Omental fat pad (tissue), 4 donors: ENCODE measurements around the gene MLEC. TPM values are rescaled to one million over a fixed set of nuclear protein-coding genes. Genes with fewer than 3 reads are reported as not detected.

Source experiments
- ATAC-seq: fragments of 150-250 bp; one replicate; pipeline ENCODE4 v1.9.1; 2016; ENCODE audit warnings: mild to moderate bottlenecking, moderate library complexity; ENCODE audit not compliant: low FRiP score
- DNase-seq: peaks from one replicate; pipeline ENCODE4 v3.0.0-alpha.2; 2019; ENCODE audit warnings: low spot score
- CTCF ChIP-seq, 3 donors: fragments of 450-650 bp; IDR thresholded peaks; one replicate each; pipeline ENCODE4 v1.5.1; 2016 to 2017; ENCODE audit warnings: antibody characterized with exemption in 3 of 3, mild to moderate bottlenecking in 3 of 3, moderate library complexity in 2 of 3
- total RNA-seq, 4 donors: library from RNA; depleted of rRNA; stranded (reverse); fragments of >200 nt; gene quantifications; one replicate each; pipeline ENCODE4 v1.1.0, GENCODE V29; 2016

Gene MLEC
- total RNA-seq, 4 donors from 2014 or later: 84.8 to 121 (median 91.7) TPM

GRCh38 chr12:120710805-120711296 is 23.9 kb downstream of the MLEC start:
- no peak for DNase-seq
- peak; percentile 59 for ATAC-seq
- TF ChIP-seq CTCF (IDR thresholded peaks at IDR 0.05): no peak

DNA sequence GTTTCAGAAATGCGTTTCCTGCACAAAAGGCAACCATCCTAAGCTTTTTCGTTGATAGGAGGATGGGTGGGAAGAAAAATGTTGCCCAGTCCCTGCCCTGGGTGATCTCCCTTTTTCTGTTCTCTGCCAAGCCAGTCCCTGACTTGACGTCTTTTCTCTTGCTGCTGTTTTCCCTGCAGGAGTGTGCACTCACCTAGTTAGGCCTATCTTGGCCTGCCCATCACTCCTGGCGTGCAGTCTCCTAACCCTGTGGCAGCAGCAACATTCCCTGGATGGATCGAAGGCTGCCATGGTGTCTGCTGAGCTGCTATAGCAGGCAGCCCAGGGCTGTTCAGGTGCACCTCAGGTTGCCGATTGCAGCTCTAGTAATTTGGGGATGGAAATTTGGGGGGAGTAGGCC is 24.5 kb downstream of the MLEC start:
- ATAC-seq: no peak

GRCh38 chr12:120712610-120713009 is 25.7 kb downstream of the MLEC start:
- DNase-seq: no peak
- TF ChIP-seq CTCF (IDR thresholded peaks at IDR 0.05): no peak
- no peak for ATAC-seq

More for the DNA sequence above, 24.5 kb downstream of the MLEC start:
- no peak for DNase-seq
- TF ChIP-seq CTCF (IDR thresholded peaks at IDR 0.05): no peak

DNA sequence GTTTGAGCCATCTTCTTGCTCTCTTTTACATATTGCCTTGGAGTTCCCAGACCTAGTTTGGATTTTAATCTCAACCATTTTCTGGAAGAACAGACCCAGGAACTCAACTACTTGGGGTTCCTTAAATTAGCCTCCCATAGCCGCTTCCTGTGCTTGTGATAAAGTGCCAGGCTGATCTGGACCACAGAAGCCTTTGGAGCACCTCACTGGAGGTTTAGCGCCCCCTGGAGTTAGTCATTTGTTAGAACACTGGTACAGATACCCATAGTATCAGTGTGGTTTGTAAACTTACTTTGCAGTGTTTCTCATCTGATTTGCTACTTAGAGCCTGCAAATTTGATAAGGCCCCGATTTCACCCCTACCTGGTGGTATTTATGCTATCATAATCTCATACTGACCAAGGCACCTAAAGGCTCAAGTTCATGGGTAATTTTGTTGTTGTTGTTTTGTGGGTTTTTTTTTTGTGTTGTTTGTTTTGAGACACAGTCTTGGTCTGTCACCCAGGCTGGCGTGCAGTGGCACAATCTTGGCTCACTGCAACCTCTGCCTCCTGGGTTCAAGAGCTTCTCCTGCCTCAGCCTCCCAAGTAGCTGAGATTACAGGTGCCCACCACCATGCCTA is 27.0 kb downstream of the MLEC start:
- no peak for DNase-seq
- ATAC-seq: no peak
- peak in 2 of 3 donors; percentile 15 to 43 for TF ChIP-seq CTCF (IDR thresholded peaks at IDR 0.05)

DNA sequence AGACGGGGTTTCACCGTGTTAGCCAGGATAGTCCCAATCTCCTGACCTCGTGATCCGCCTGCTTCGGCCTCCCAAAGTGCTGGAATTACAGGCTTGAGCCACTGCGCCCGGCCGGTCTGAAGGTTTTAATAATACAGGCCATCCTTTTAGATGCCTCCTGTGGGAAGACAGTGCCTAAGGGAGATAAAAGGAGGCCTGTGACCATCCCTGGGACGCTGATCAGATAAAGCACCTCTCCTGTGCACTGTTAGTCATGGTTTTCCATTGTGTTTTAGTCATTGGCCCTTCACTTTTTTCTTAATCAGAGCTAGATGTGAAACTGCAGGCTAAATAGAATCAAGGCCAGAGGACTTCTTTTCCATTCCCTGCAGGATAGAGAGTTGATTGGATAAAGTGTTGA is 31.1 kb downstream of the MLEC start:
- no peak for ATAC-seq
- DNase-seq: no peak
- no peak for TF ChIP-seq CTCF (IDR thresholded peaks at IDR 0.05)

GRCh38 chr12:120719072-120719471 is 32.1 kb downstream of the MLEC start:
- no peak for DNase-seq

More at GRCh38 chr12:120719072-120719471, 32.1 kb downstream of the MLEC start:
- ATAC-seq: no peak
- no peak for TF ChIP-seq CTCF (IDR thresholded peaks at IDR 0.05)
